Measurements from ENCODE around the gene MAEA.

Gene MAEA

GRCh38 chr4:1298461-1298860 lies 8.8 kb downstream of the MAEA start:
- Histone ChIP-seq H3K36me3 (ENCODE audit: control insufficient read depth in 4 of 4, insufficient read depth in 4 of 4, low read length in 3 of 4) (peaks cover 16 to 53% (median 32%) of the 10 kb centered on the region in 4 experiments), H3K4me3 (ENCODE audit: control insufficient read depth in 1 of 7, extremely low read depth in 1 of 7, insufficient read depth in 4 of 7, low read depth in 2 of 7, low read length in 6 of 7) (no peak overlapping the region), H3K9me3 (ENCODE audit: control extremely low read depth in 1 of 5, control insufficient read depth in 4 of 5, insufficient read depth in 2 of 5, low read depth in 1 of 5, low read length in 4 of 5) (no peaks in the 10 kb centered on the region), H3K27ac (ENCODE audit: insufficient read depth in 1 of 2, low read depth in 1 of 2, low read length in 2 of 2, poor library complexity in 1 of 2, severe bottlenecking in 2 of 2) (no peak overlapping the region), H3K27me3 (replicated peaks in 2 of 5; ENCODE audit: control insufficient read depth in 4 of 5, insufficient read depth in 5 of 5, low read length in 4 of 5) (no peaks in the 10 kb centered on the region), H3K4me1 (ENCODE audit: control extremely low read depth in 1 of 4, control insufficient read depth in 4 of 4, insufficient read depth in 4 of 4, low read length in 3 of 4) (peaks cover 0 to 8% (median 2%) of the 10 kb centered on the region in 4 experiments)
- 100% methylated on average over 7 of the region's 7 CpGs for WGBS (ENCODE audit: insufficient coverage)
- DNase-seq, result no peak
- ChIA-PET POLR2A (no interaction called here), CTCF (interaction anchor here (2.4 kb wide), 1 partner anchor 9 kb away, joined by 6 read pairs; the partner anchor contains the start of gene MAEA)

- ChIA-PET POLR2A (no interaction called here), CTCF (interaction anchor here (1.7 to 2.4 kb wide), 2 partner anchors 10 to 46 kb away, joined by 3 to 6 read pairs; partner anchors contain the start of gene MAEA)
- H3K4me3 ChIP-seq (ENCODE audit: control insufficient read depth in 1 of 7, extremely low read depth in 1 of 7, insufficient read depth in 4 of 7, low read depth in 2 of 7, low read length in 6 of 7), result no peak overlapping the region
- DNase-seq, result no peak
- no peak overlapping the region for H3K27ac ChIP-seq (ENCODE audit: insufficient read depth in 1 of 2, low read depth in 1 of 2, low read length in 2 of 2, poor library complexity in 1 of 2, severe bottlenecking in 2 of 2)
- no peaks in the 10 kb centered on the region for H3K27me3 ChIP-seq (replicated peaks in 2 of 5; ENCODE audit: control insufficient read depth in 4 of 5, insufficient read depth in 5 of 5, low read length in 4 of 5)
- H3K36me3 ChIP-seq (ENCODE audit: control insufficient read depth in 4 of 4, insufficient read depth in 4 of 4, low read length in 3 of 4), result peaks cover 16 to 48% (median 32%) of the 10 kb centered on the region in 4 experiments
- H3K4me1 ChIP-seq (ENCODE audit: control extremely low read depth in 1 of 4, control insufficient read depth in 4 of 4, insufficient read depth in 4 of 4, low read length in 3 of 4), result peaks cover 0 to 5% (median 2%) of the 10 kb centered on the region in 4 experiments
- WGBS (ENCODE audit: insufficient coverage), result 97% methylated on average over 14 of the region's 15 CpGs
- no peaks in the 10 kb centered on the region for H3K9me3 ChIP-seq (ENCODE audit: control extremely low read depth in 1 of 5, control insufficient read depth in 4 of 5, insufficient read depth in 2 of 5, low read depth in 1 of 5, low read length in 4 of 5)
Observed at GRCh38 chr4:1299301-1299860, 9.7 kb downstream of the MAEA start.

- POLR2A ChIA-PET, result interaction anchor here (0.8 kb wide), 1 partner anchor 46 kb away, joined by 3 read pairs; the partner anchor contains the start of gene UVSSA
- CTCF ChIA-PET, result interaction anchor here (0.8 to 2.4 kb wide), 4 partner anchors 9 to 55 kb away, joined by 3 to 6 read pairs (median 4); partner anchors contain the start of gene MAEA
Observed at GRCh38 chr4:1300466-1301455, 11.1 kb downstream of the MAEA start.

GRCh38 chr4:1302159-1302558 lies 12.5 kb downstream of the MAEA start:
- H3K36me3 ChIP-seq (ENCODE audit: control insufficient read depth in 4 of 4, insufficient read depth in 4 of 4, low read length in 3 of 4), result peaks cover 17 to 51% (median 29%) of the 10 kb centered on the region in 4 experiments
- POLR2A ChIA-PET, result no interaction called here

More at GRCh38 chr4:1300466-1301455, 11.1 kb downstream of the MAEA start:
- Histone ChIP-seq H3K4me1 (ENCODE audit: control extremely low read depth in 1 of 4, control insufficient read depth in 4 of 4, insufficient read depth in 4 of 4, low read length in 3 of 4) (no peaks in the 10 kb centered on the region), H3K36me3 (ENCODE audit: control insufficient read depth in 4 of 4, insufficient read depth in 4 of 4, low read length in 3 of 4) (peaks cover 19 to 55% (median 36%) of the 10 kb centered on the region in 4 experiments), H3K27ac (ENCODE audit: insufficient read depth in 1 of 2, low read depth in 1 of 2, low read length in 2 of 2, poor library complexity in 1 of 2, severe bottlenecking in 2 of 2) (peak overlapping the region in 1 of 2 experiments; percentile 16), H3K27me3 (replicated peaks in 2 of 5; ENCODE audit: control insufficient read depth in 4 of 5, insufficient read depth in 5 of 5, low read length in 4 of 5) (no peaks in the 10 kb centered on the region), H3K4me3 (ENCODE audit: control insufficient read depth in 1 of 7, extremely low read depth in 1 of 7, insufficient read depth in 4 of 7, low read depth in 2 of 7, low read length in 6 of 7) (no peak overlapping the region), H3K9me3 (ENCODE audit: control extremely low read depth in 1 of 5, control insufficient read depth in 4 of 5, insufficient read depth in 2 of 5, low read depth in 1 of 5, low read length in 4 of 5) (no peaks in the 10 kb centered on the region)
- WGBS (ENCODE audit: insufficient coverage), result 99% methylated on average over 38 of the region's 40 CpGs
- peak in 2 of 3 donors; percentile 31 to 36 for DNase-seq

GRCh38 chr4:1305261-1305711 lies 15.6 kb downstream of the MAEA start:
- POLR2A ChIA-PET, result no interaction called here
- no peaks in the 10 kb centered on the region for H3K27me3 ChIP-seq (replicated peaks in 2 of 5; ENCODE audit: control insufficient read depth in 4 of 5, insufficient read depth in 5 of 5, low read length in 4 of 5)
- no peak for DNase-seq
- 96% methylated on average over 10 of the region's 13 CpGs for WGBS (ENCODE audit: insufficient coverage)
- no peak overlapping the region for H3K4me3 ChIP-seq (ENCODE audit: control insufficient read depth in 1 of 7, extremely low read depth in 1 of 7, insufficient read depth in 4 of 7, low read depth in 2 of 7, low read length in 6 of 7)
- peaks cover 5 to 26% (median 14%) of the 10 kb centered on the region in 4 experiments for H3K36me3 ChIP-seq (ENCODE audit: control insufficient read depth in 4 of 4, insufficient read depth in 4 of 4, low read length in 3 of 4)
- peaks cover 6 to 21% (median 20%) of the 10 kb centered on the region in 4 experiments for H3K4me1 ChIP-seq (ENCODE audit: control extremely low read depth in 1 of 4, control insufficient read depth in 4 of 4, insufficient read depth in 4 of 4, low read length in 3 of 4)
- CTCF ChIA-PET, result no interaction called here
- H3K9me3 ChIP-seq (ENCODE audit: control extremely low read depth in 1 of 5, control insufficient read depth in 4 of 5, insufficient read depth in 2 of 5, low read depth in 1 of 5, low read length in 4 of 5), result no peaks in the 10 kb centered on the region
- no peak overlapping the region for H3K27ac ChIP-seq (ENCODE audit: insufficient read depth in 1 of 2, low read depth in 1 of 2, low read length in 2 of 2, poor library complexity in 1 of 2, severe bottlenecking in 2 of 2)

More at GRCh38 chr4:1302159-1302558, 12.5 kb downstream of the MAEA start:
- CTCF ChIA-PET, result interaction anchor here (1.2 kb wide), 2 partner anchors 8 to 34 kb away, joined by 3 to 5 read pairs; no protein-coding TSS in a partner anchor
- no peak for DNase-seq
- 100% methylated on average over 2 of the region's 4 CpGs for WGBS (ENCODE audit: insufficient coverage)
- Histone ChIP-seq H3K27me3 (replicated peaks in 2 of 5; ENCODE audit: control insufficient read depth in 4 of 5, insufficient read depth in 5 of 5, low read length in 4 of 5) (no peaks in the 10 kb centered on the region), H3K4me1 (ENCODE audit: control extremely low read depth in 1 of 4, control insufficient read depth in 4 of 4, insufficient read depth in 4 of 4, low read length in 3 of 4) (no peaks in the 10 kb centered on the region), H3K4me3 (ENCODE audit: control insufficient read depth in 1 of 7, extremely low read depth in 1 of 7, insufficient read depth in 4 of 7, low read depth in 2 of 7, low read length in 6 of 7) (no peak overlapping the region), H3K27ac (ENCODE audit: insufficient read depth in 1 of 2, low read depth in 1 of 2, low read length in 2 of 2, poor library complexity in 1 of 2, severe bottlenecking in 2 of 2) (no peak overlapping the region), H3K9me3 (ENCODE audit: control extremely low read depth in 1 of 5, control insufficient read depth in 4 of 5, insufficient read depth in 2 of 5, low read depth in 1 of 5, low read length in 4 of 5) (no peaks in the 10 kb centered on the region)

- Histone ChIP-seq H3K9me3 (ENCODE audit: control extremely low read depth in 1 of 5, control insufficient read depth in 4 of 5, insufficient read depth in 2 of 5, low read depth in 1 of 5, low read length in 4 of 5) (no peaks in the 10 kb centered on the region), H3K36me3 (ENCODE audit: control insufficient read depth in 4 of 4, insufficient read depth in 4 of 4, low read length in 3 of 4) (peaks cover 3 to 21% (median 8%) of the 10 kb centered on the region in 4 experiments), H3K27me3 (replicated peaks in 2 of 5; ENCODE audit: control insufficient read depth in 4 of 5, insufficient read depth in 5 of 5, low read length in 4 of 5) (no peaks in the 10 kb centered on the region), H3K4me3 (ENCODE audit: control insufficient read depth in 1 of 7, extremely low read depth in 1 of 7, insufficient read depth in 4 of 7, low read depth in 2 of 7, low read length in 6 of 7) (no peak overlapping the region), H3K27ac (ENCODE audit: insufficient read depth in 1 of 2, low read depth in 1 of 2, low read length in 2 of 2, poor library complexity in 1 of 2, severe bottlenecking in 2 of 2) (no peak overlapping the region), H3K4me1 (ENCODE audit: control extremely low read depth in 1 of 4, control insufficient read depth in 4 of 4, insufficient read depth in 4 of 4, low read length in 3 of 4) (peaks cover 6 to 21% (median 20%) of the 10 kb centered on the region in 4 experiments)
- ChIA-PET CTCF (no interaction called here), POLR2A (no interaction called here)
- WGBS (ENCODE audit: insufficient coverage), result 95% methylated on average over 17 of the region's 17 CpGs
- no peak for DNase-seq
Observed at GRCh38 chr4:1305781-1306455, 16.2 kb downstream of the MAEA start.
